MM.1S (cell line): ENCODE measurements around the gene ANKRD27.

Experiments
- DNase-seq: peaks from one replicate; pipeline ENCODE4 v3.0.0-alpha.2; 2015
- H2AFZ ChIP-seq: fragments of 300-600 bp; sonication (generic); 2 replicates; pipeline ENCODE4 v1.6.0; 2016; ENCODE audit warnings: antibody characterized with exemption, low read length
- H3F3A ChIP-seq: fragments of 300-600 bp; sonication (generic); 2 replicates; pipeline ENCODE4 v1.6.1; 2016; ENCODE audit warnings: mild to moderate bottlenecking, antibody characterized with exemption, low read length, moderate library complexity, mixed read lengths; ENCODE audit not compliant: insufficient read depth
- H3K27ac ChIP-seq: fragments of 300-600 bp; sonication (generic); 2 replicates; pipeline ENCODE4 v1.5.1; 2016; ENCODE audit warnings: mild to moderate bottlenecking, low read length
- H3K27me3 ChIP-seq: fragments of 300-600 bp; sonication (generic); replicated peaks from 2 replicates; pipeline ENCODE4 v1.6.0; 2016; ENCODE audit warnings: low read length; ENCODE audit not compliant: insufficient read depth
- H3K36me3 ChIP-seq: fragments of 300-600 bp; sonication (generic); replicated peaks from 2 replicates; pipeline ENCODE4 v1.6.1; 2016; ENCODE audit warnings: mild to moderate bottlenecking, low read length, mixed read lengths; ENCODE audit not compliant: insufficient read depth
- H3K4me1 ChIP-seq: fragments of 300-600 bp; sonication (generic); 2 replicates; pipeline ENCODE4 v1.6.1; 2016; ENCODE audit warnings: low read length, mixed read lengths
- H3K4me2 ChIP-seq: fragments of 300-600 bp; sonication (generic); 2 replicates; pipeline ENCODE4 v1.6.0; 2016; ENCODE audit warnings: low read depth, low read length
- H3K4me3 ChIP-seq: fragments of 300-600 bp; sonication (generic); 2 replicates; pipeline ENCODE4 v1.5.1; 2016; ENCODE audit warnings: low read length, mixed read lengths
- H3K79me2 ChIP-seq: fragments of 300-600 bp; sonication (generic); 2 replicates; pipeline ENCODE4 v1.6.1; 2016; ENCODE audit warnings: mixed run types, low read length, mixed read lengths
- H3K9ac ChIP-seq: fragments of 300-600 bp; sonication (generic); 2 replicates; pipeline ENCODE4 v1.6.1; 2016; ENCODE audit warnings: low read length, mixed read lengths
- H3K9me2 ChIP-seq: fragments of 300-600 bp; sonication (generic); replicated peaks from 2 replicates; pipeline ENCODE4 v1.6.1; 2016; ENCODE audit warnings: mild to moderate bottlenecking, low read length, mixed read lengths; ENCODE audit not compliant: insufficient read depth
- H3K9me3 ChIP-seq: fragments of 300-600 bp; sonication (generic); replicated peaks from 2 replicates; pipeline ENCODE4 v1.6.1; 2016; ENCODE audit warnings: mild to moderate bottlenecking, low read length, mixed read lengths; ENCODE audit not compliant: insufficient read depth
- H4K20me1 ChIP-seq: fragments of 300-600 bp; sonication (generic); 2 replicates; pipeline ENCODE4 v1.6.1; 2016; ENCODE audit warnings: mild to moderate bottlenecking, low read length, moderate library complexity, mixed read lengths; ENCODE audit not compliant: insufficient read depth
- EZH2 ChIP-seq: fragments of 300-600 bp; sonication (generic); optimal IDR thresholded peaks from 2 replicates; pipeline ENCODE3; 2017; ENCODE audit warnings: low read depth, mild to moderate bottlenecking, antibody characterized with exemption, low read length, mixed read lengths
- EZH2phosphoT487 ChIP-seq: fragments of 300-600 bp; sonication (generic); IDR thresholded peaks from 2 replicates; pipeline ENCODE4 v1.6.1; 2018; ENCODE audit warnings: antibody characterized with exemption, low read length
- TF ChIP-seq, protein P1 (sequence below): fragments of 300-600 bp; sonication (generic); IDR thresholded peaks from 2 replicates; pipeline ENCODE4 v1.5.1; 2016; ENCODE audit warnings: antibody characterized with exemption, low read length, mixed read lengths

The ANKRD27 gene

DNA sequence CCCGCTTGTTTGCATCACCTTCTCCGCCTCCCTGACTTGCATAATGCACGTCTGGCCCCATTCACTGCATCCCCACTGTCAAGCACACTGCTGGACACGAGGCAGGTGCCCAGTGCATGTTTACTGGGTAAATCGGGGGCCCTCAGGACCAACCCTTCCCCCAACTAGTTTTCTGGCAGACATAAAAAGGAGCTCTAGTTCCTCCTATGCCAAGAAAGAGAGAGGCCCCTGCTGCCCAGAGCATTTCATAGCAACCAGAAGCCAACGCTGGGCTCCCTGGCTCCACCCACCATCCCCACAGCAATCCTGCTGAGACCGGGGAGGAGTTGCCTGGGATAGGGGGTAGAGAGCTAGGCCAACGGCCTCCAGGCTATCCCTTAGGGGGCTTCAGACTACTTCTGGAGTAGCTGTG is 23.2 kb downstream of the ANKRD27 start:
- TF ChIP-seq, protein P1, sequence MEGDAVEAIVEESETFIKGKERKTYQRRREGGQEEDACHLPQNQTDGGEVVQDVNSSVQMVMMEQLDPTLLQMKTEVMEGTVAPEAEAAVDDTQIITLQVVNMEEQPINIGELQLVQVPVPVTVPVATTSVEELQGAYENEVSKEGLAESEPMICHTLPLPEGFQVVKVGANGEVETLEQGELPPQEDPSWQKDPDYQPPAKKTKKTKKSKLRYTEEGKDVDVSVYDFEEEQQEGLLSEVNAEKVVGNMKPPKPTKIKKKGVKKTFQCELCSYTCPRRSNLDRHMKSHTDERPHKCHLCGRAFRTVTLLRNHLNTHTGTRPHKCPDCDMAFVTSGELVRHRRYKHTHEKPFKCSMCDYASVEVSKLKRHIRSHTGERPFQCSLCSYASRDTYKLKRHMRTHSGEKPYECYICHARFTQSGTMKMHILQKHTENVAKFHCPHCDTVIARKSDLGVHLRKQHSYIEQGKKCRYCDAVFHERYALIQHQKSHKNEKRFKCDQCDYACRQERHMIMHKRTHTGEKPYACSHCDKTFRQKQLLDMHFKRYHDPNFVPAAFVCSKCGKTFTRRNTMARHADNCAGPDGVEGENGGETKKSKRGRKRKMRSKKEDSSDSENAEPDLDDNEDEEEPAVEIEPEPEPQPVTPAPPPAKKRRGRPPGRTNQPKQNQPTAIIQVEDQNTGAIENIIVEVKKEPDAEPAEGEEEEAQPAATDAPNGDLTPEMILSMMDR, result no peak
- TF ChIP-seq EZH2 (no peak), EZH2phosphoT487 (no peak)
- H3K27ac ChIP-seq, result no peak overlapping the region
- no peak for DNase-seq

DNA sequence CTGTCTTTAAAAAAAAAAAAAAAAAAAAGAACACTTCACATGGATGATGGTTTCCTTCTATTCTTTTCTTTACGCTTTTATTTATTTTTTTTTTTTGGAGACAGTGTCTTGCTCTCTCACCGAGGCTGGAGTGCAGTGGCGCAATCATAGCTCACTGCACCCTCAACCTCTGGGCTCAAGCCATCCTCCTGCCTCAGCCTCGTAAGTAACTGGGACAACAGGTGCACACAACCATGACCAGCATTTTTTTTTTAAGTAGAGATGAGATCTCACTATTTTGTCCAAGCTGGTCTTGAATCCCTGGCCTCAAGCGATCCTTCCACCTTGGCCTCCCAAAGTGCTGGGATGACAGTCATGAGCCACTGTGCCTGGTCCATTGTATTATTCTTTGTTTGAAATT is 24.3 kb downstream of the ANKRD27 start:
- H3K27me3 ChIP-seq, result no peaks in the 10 kb centered on the region
- no peaks in the 10 kb centered on the region for H3K9me2 ChIP-seq
- no peaks in the 10 kb centered on the region for H3K4me1 ChIP-seq
- no peak overlapping the region for H2AFZ ChIP-seq
- no peak overlapping the region for H3K27ac ChIP-seq
- no peaks in the 10 kb centered on the region for H3F3A ChIP-seq
- no peaks in the 10 kb centered on the region for H3K79me2 ChIP-seq
- H4K20me1 ChIP-seq, result no peaks in the 10 kb centered on the region
- DNase-seq, result no peak
- H3K9me3 ChIP-seq, result no peaks in the 10 kb centered on the region
- no peak overlapping the region for H3K9ac ChIP-seq
- TF ChIP-seq EZH2 (no peak), EZH2phosphoT487 (no peak)
- TF ChIP-seq, protein P1, result no peak
- no peak overlapping the region for H3K4me3 ChIP-seq
- no peak overlapping the region for H3K4me2 ChIP-seq
- no peaks in the 10 kb centered on the region for H3K36me3 ChIP-seq

More for the DNA sequence above, 23.2 kb downstream of the ANKRD27 start:
- Histone ChIP-seq H3K9me2 (no peaks in the 10 kb centered on the region), H3K9me3 (no peaks in the 10 kb centered on the region), H3F3A (no peaks in the 10 kb centered on the region), H3K9ac (no peak overlapping the region), H3K4me3 (no peak overlapping the region), H3K27me3 (no peaks in the 10 kb centered on the region), H4K20me1 (no peaks in the 10 kb centered on the region), H3K4me2 (no peak overlapping the region), H2AFZ (no peak overlapping the region), H3K36me3 (no peaks in the 10 kb centered on the region), H3K79me2 (no peaks in the 10 kb centered on the region), H3K4me1 (no peaks in the 10 kb centered on the region)

GRCh38 chr19:32649751-32650150 is 25.2 kb downstream of the ANKRD27 start:
- H3F3A ChIP-seq, result no peaks in the 10 kb centered on the region
- H3K4me1 ChIP-seq, result no peaks in the 10 kb centered on the region
- no peak overlapping the region for H2AFZ ChIP-seq
- H3K9ac ChIP-seq, result no peak overlapping the region
- no peak overlapping the region for H3K27ac ChIP-seq
- no peak for TF ChIP-seq EZH2phosphoT487
- no peak for TF ChIP-seq EZH2
- TF ChIP-seq, protein P1, result no peak
- no peaks in the 10 kb centered on the region for H3K79me2 ChIP-seq
- no peak overlapping the region for H3K4me2 ChIP-seq
- DNase-seq, result no peak
- H3K4me3 ChIP-seq, result no peak overlapping the region
- no peaks in the 10 kb centered on the region for H4K20me1 ChIP-seq
- H3K27me3 ChIP-seq, result no peaks in the 10 kb centered on the region
- no peaks in the 10 kb centered on the region for H3K9me3 ChIP-seq
- no peaks in the 10 kb centered on the region for H3K36me3 ChIP-seq
- H3K9me2 ChIP-seq, result no peaks in the 10 kb centered on the region
